HFFc6 (cell line): ENCODE data around the gene TTLL10. TPM values are rescaled to one million over a fixed set of nuclear protein-coding genes. Genes with fewer than 3 reads are reported as not detected.

Source experiments
- DNase-seq: peaks from one replicate; pipeline ENCODE4 v3.0.0-alpha.2; 2018
- H3K27ac Mint-ChIP-seq: 2 replicates; pipeline ENCODE4 v1.8.0; 2020; ENCODE audit warnings: mild to moderate bottlenecking, mixed read lengths
- H3K27me3 Mint-ChIP-seq: 2 replicates; pipeline ENCODE4 v1.8.0; 2021; ENCODE audit warnings: mild to moderate bottlenecking, moderate library complexity, mixed read lengths; ENCODE audit not compliant: insufficient read depth
- H3K36me3 Mint-ChIP-seq: 2 replicates; pipeline ENCODE4 v1.8.0; 2021; ENCODE audit warnings: low read depth, mixed read lengths
- H3K4me1 Mint-ChIP-seq: 2 replicates; pipeline ENCODE4 v1.8.0; 2020; ENCODE audit warnings: low read depth, mixed read lengths
- H3K4me3 Mint-ChIP-seq: 2 replicates; pipeline ENCODE4 v1.8.0; 2020; ENCODE audit warnings: mild to moderate bottlenecking, moderate library complexity, mixed read lengths
- H3K9me3 Mint-ChIP-seq: 2 replicates; pipeline ENCODE4 v1.8.0; 2020; ENCODE audit warnings: mild to moderate bottlenecking, mixed read lengths
- CTCF ChIP-seq: fragments of 200-600 bp; sonication (generic); IDR thresholded peaks from 2 replicates; pipeline ENCODE4 v1.5.0; 2021; ENCODE audit warnings: antibody characterized with exemption, mild to moderate bottlenecking
- total RNA-seq, 6 experiments: library from RNA; stranded (reverse); fragmentation: NEBNext Ultra II Directional; extraction: Animal tissue kit (Norgen Biotek cat#: 25700); gene quantifications; 2 replicates in 1 of 6; 3 replicates in 5 of 6; pipeline ENCODE4 v1.2.3, GENCODE V29; 2021

Gene TTLL10
- total RNA-seq, 6 experiments from 2014 or later: not detected

GRCh38 chr1:1232796-1233566 lies 59.3 kb downstream of the TTLL10 start:
- H3K27me3 Mint-ChIP-seq: peaks cover 6% of the 10 kb centered on the region; the same call in 1 of the 2 replicates
- DNase-seq: no peak
- peak overlapping the region; percentile 36; the same call in 1 of the 2 replicates for H3K27ac Mint-ChIP-seq
- H3K36me3 Mint-ChIP-seq: peaks cover 27% of the 10 kb centered on the region
- peaks cover 30% of the 10 kb centered on the region for H3K4me1 Mint-ChIP-seq
- peaks cover 6% of the 10 kb centered on the region for H3K9me3 Mint-ChIP-seq
- H3K4me3 Mint-ChIP-seq: peak overlapping the region; percentile 81
- TF ChIP-seq CTCF: no peak

GRCh38 chr1:1233567-1233892 lies 59.9 kb downstream of the TTLL10 start:
- TF ChIP-seq CTCF: no peak
- DNase-seq: no peak
- H3K4me1 Mint-ChIP-seq: peaks cover 30% of the 10 kb centered on the region
- H3K9me3 Mint-ChIP-seq: peaks cover 6% of the 10 kb centered on the region
- peak overlapping the region; percentile 36; the same call in 1 of the 2 replicates for H3K27ac Mint-ChIP-seq
- H3K27me3 Mint-ChIP-seq: peaks cover 6% of the 10 kb centered on the region; the same call in 1 of the 2 replicates
- peaks cover 27% of the 10 kb centered on the region for H3K36me3 Mint-ChIP-seq
- peak overlapping the region; percentile 81 for H3K4me3 Mint-ChIP-seq

- H3K27ac Mint-ChIP-seq: peak overlapping the region; percentile 36
- peaks cover 6% of the 10 kb centered on the region for H3K9me3 Mint-ChIP-seq
Measured at GRCh38 chr1:1234180-1234808, 60.6 kb downstream of the TTLL10 start.

GRCh38 chr1:1235016-1235744 lies 61.5 kb downstream of the TTLL10 start:
- Mint-ChIP-seq H3K9me3 (peaks cover 6% of the 10 kb centered on the region), H3K27me3 (peaks cover 8% of the 10 kb centered on the region; the same call in 1 of the 2 replicates), H3K36me3 (peaks cover 21% of the 10 kb centered on the region), H3K4me3 (no peak overlapping the region), H3K4me1 (peaks cover 23% of the 10 kb centered on the region), H3K27ac (no peak overlapping the region)
- TF ChIP-seq CTCF: no peak
- DNase-seq: no peak

More at GRCh38 chr1:1234180-1234808, 60.6 kb downstream of the TTLL10 start:
- peaks cover 30% of the 10 kb centered on the region for H3K4me1 Mint-ChIP-seq
- no peak for DNase-seq
- H3K27me3 Mint-ChIP-seq: peaks cover 6% of the 10 kb centered on the region; the same call in 1 of the 2 replicates
- TF ChIP-seq CTCF: no peak
- H3K4me3 Mint-ChIP-seq: peak overlapping the region; percentile 81
- H3K36me3 Mint-ChIP-seq: peaks cover 27% of the 10 kb centered on the region

GRCh38 chr1:1236176-1236763 lies 62.6 kb downstream of the TTLL10 start:
- H3K9me3 Mint-ChIP-seq: peaks cover 6% of the 10 kb centered on the region
- H3K27ac Mint-ChIP-seq: no peak overlapping the region
- no peak overlapping the region for H3K4me3 Mint-ChIP-seq
- DNase-seq: no peak
- H3K27me3 Mint-ChIP-seq: peaks cover 6% of the 10 kb centered on the region
- no peak for TF ChIP-seq CTCF
- H3K36me3 Mint-ChIP-seq: peaks cover 15% of the 10 kb centered on the region
- H3K4me1 Mint-ChIP-seq: peaks cover 16% of the 10 kb centered on the region
